Subcutaneous adipose tissue (tissue), 4 donors: ENCODE data around the gene SNX11. TPM values are rescaled to one million over a fixed set of nuclear protein-coding genes. Genes with fewer than 3 reads are reported as not detected.

Experiments used
- CTCF ChIP-seq: fragments of 450-650 bp; IDR thresholded peaks from one replicate; pipeline ENCODE4 v1.5.1; 2016; ENCODE audit warnings: low read depth, mild to moderate bottlenecking, control low read depth, antibody characterized with exemption, moderate library complexity
- total RNA-seq, 4 donors: library from RNA; depleted of rRNA; stranded (reverse); fragments of >200 nt; gene quantifications; one replicate each; pipeline ENCODE4 v1.1.0, GENCODE V29; 2016

The SNX11 gene
- total RNA-seq, 4 donors from 2014 or later = 11.9 to 30.9 (median 15.2) TPM

GRCh38 chr17:48143629-48144028, 36.1 kb downstream of the SNX11 start:
- no peak for TF ChIP-seq CTCF

- no peak for TF ChIP-seq CTCF
Observed at GRCh38 chr17:48144231-48144630, 36.7 kb downstream of the SNX11 start.

- TF ChIP-seq CTCF = no peak
Observed at GRCh38 chr17:48144976-48145798, 37.6 kb downstream of the SNX11 start.

- no peak for TF ChIP-seq CTCF
Observed at GRCh38 chr17:48148029-48148770, 40.6 kb downstream of the SNX11 start.

- no peak for TF ChIP-seq CTCF
Observed at GRCh38 chr17:48148854-48149786, 41.6 kb downstream of the SNX11 start.

GRCh38 chr17:48149787-48150463, 42.4 kb downstream of the SNX11 start:
- TF ChIP-seq CTCF = no peak
